Measurements from ENCODE around the gene RNF19B.

GRCh38 chr1:33010932-33011731, 46.5 kb upstream of the RNF19B start:
- TF ChIP-seq, protein P1, sequence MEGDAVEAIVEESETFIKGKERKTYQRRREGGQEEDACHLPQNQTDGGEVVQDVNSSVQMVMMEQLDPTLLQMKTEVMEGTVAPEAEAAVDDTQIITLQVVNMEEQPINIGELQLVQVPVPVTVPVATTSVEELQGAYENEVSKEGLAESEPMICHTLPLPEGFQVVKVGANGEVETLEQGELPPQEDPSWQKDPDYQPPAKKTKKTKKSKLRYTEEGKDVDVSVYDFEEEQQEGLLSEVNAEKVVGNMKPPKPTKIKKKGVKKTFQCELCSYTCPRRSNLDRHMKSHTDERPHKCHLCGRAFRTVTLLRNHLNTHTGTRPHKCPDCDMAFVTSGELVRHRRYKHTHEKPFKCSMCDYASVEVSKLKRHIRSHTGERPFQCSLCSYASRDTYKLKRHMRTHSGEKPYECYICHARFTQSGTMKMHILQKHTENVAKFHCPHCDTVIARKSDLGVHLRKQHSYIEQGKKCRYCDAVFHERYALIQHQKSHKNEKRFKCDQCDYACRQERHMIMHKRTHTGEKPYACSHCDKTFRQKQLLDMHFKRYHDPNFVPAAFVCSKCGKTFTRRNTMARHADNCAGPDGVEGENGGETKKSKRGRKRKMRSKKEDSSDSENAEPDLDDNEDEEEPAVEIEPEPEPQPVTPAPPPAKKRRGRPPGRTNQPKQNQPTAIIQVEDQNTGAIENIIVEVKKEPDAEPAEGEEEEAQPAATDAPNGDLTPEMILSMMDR (conservative IDR thresholded peaks at IDR 0.05 in 1 of 2, IDR thresholded peaks at IDR 0.05 in 1 of 2; ENCODE audit: extremely low read depth in 1 of 2, insufficient read depth in 1 of 2, low read depth in 1 of 2, low read length in 2 of 2), result no peak
- no peak for TF ChIP-seq EZH2 (IDR thresholded peaks at IDR 0.05; ENCODE audit: borderline replicate concordance, low read length)
